Stimulated activated CD4-positive, alpha-beta T cell treated with anti-CD3 and anti-CD28 coated beads, Interleukin-1b, Interleukin-23, amount 100 ng/mL, for 1 hour (primary cell): Measurements from ENCODE around the gene SEPTIN1.
A peak's percentile ranks its signal among the peaks of the same experiment; 100 is the strongest.
"Not testable (repeated sequence)": the region's sequence is repeated elsewhere in the genome, so short reads cannot be mapped to it uniquely, and the experiment has no call there.

Experiments
- DNase-seq, 2 donors: peaks; one replicate each; pipeline ENCODE4 v3.0.0-alpha.2; 2020; ENCODE audit warnings: low read depth in 2 of 2

Gene SEPTIN1

DNA sequence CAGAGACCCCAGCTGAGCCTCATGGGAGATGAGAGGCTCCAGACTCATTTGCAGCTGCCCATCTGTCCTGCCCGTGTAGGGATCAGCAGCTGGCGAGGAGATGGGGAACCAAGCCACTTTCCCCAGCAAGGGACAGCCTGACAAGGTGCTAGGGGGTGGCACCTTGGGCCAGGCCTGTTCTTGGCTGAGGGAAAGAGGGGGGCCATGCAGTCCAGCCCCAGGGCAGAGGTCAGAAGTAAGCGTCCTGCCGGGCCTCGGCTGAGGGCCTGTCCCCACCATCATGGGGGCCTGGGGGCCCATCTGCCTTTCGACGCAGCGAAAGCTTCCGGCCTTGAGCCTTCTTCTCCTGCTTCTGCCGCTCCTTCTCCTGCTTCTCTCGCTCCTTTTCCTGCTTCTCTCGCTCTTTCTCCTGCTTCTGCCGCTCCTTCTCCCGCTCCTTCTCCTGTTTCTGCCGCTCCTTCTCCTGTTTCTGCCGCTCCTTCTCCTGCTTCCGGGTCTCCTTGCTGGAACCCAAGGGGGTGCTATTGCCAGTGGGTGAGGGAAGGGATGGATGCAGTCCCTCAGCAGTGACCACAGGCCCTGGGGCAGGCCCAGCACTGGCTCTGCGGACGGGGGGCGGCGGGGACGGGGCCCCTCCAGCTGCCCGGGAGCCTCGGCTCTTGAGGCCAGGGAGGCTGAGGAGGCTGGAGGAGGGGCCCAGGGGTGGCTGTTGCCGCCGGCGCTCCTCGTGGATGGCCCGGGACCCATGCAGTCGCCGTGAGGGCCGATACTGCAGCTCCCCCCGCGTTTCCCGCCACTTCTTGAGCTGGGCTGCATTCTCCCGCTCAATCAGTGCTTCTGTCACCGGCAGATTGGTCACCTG lies 24.4 kb downstream of the SEPTIN1 start:
- DNase-seq, result no peak

GRCh38 chr16:30357085-30357714 lies 25.2 kb downstream of the SEPTIN1 start:
- no peak for DNase-seq

DNA sequence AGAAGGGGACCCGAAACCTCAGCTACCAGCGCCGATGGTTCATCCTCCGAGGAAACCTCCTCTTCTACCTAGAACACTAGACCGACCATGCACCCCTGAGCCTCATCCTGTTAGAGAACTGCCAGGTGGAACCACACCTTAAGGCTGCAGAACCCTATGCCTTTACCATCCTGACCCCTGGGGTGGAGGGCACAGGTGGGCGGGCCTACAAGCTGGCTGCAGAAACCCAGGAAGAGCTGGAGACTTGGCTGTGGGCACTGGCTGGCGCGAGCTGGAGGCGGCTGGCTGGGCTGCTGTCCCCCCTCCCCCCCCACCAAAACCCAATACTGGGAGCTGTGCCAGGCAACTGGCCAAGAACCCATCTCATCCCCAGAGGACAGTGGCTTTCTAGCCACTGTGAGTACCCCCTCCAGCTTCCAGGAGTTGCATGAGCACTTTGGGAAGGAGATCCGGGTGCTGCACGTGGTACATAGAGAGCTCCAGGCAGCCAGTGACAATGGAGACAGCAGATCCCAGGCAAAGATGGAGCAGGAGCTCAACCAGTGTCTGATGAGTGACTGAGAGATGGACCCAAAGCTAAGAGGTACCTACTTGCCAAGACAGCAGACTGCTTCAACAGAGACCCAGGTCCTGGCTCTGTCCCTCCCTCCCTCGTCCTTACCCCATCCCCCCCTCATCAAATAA lies 25.8 kb downstream of the SEPTIN1 start:
- no peak for DNase-seq

DNA sequence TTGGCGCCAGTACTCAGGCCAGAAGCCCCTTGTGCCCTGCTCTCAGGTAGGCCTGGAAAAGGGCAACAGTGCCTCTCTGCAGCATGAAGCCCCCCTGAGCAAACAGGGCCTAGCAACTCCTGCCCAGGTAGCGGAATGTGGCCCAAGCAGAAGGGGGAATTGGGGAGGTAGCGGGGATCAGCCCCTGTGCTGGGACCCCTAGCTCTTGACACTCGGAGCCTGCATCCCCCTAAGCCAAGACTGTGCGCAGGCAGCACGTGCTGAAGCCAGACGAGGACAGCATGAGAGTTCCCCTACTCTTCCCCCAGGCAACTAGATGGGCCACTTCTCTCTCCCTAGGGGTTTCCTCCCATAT lies 26.4 kb downstream of the SEPTIN1 start:
- no peak for DNase-seq

DNA sequence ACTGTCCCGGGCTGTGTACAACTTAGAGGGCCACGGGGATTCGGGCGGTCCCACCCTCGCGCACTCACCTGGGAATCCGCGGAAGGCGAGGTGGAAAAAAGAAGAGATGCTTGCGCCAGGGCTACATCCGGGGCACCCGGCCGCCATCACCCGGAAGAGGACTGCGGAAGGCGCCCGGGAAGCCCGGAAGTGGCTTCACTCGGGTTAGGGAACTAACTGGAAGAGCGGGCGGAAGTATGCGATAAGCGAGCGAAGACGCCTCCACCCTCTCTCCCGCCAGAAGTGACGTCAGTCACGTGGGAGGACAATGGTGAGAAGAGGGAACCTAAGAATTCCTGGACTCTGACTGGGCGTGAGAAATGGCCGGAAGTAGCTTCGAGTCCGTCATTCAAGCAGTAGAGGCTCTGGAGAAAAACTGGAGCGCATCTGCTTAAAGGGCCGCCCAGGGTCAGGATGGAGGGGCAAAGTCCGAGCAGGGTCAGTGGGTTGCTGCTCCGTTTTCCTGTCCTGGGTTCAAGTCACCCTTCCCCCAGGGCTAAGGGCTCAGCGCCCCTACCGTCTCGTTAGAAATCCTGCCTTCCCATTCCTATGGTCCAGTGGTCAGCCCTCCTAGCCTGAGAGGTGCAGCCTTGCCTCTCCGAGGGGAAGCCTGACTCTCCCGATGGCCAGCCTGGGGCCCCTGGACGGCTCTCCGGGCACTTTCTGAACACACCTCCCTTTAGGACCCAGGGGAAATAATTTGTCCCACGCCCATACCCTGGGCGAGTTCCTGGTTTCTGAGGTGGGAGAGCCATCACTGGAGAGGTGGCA lies 27.0 kb downstream of the SEPTIN1 start, which contains the start of gene CD2BP2:
TSS of gene CD2BP2 (minus strand) at position 165 of the 810 bp plus-strand sequence. CDS start 627 bp downstream, outside the sequence.
- peak; percentile 66 to 70 for DNase-seq

DNA sequence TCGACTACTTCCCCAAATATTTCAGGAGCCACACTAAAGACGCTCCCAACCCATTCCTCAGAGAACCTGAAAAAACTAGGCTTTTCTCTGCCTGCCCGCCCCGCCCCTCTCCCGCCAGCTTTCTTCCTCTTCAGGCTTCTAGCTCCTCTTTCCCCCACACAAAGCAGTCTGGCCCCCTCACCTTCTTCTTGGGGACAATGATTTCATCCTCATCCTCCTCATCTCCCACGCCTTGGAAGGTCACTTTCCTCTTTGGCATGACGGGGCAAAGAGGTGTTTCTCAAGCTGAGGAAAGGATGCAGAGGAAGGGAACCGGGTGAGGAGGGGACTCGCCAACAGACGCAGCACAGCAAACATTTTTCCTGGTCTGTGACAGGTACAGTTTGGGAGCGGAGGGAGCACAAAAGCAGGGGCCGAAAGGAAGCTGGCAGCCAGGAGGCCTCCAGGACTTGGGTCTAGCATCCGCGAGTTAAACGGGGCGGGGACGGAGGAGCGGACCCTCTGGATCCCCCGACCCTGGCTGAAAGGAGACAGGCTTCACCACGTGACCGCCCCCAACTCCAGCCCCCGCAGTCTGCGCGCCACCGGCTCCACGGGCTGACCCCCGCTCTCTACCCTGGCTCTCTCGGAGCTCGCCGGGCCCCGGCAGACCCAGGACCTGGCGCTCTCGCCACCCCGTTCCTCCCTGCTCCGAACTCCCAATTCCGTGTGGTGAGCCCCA lies 27.8 kb downstream of the SEPTIN1 start:
- DNase-seq, result no peak

DNA sequence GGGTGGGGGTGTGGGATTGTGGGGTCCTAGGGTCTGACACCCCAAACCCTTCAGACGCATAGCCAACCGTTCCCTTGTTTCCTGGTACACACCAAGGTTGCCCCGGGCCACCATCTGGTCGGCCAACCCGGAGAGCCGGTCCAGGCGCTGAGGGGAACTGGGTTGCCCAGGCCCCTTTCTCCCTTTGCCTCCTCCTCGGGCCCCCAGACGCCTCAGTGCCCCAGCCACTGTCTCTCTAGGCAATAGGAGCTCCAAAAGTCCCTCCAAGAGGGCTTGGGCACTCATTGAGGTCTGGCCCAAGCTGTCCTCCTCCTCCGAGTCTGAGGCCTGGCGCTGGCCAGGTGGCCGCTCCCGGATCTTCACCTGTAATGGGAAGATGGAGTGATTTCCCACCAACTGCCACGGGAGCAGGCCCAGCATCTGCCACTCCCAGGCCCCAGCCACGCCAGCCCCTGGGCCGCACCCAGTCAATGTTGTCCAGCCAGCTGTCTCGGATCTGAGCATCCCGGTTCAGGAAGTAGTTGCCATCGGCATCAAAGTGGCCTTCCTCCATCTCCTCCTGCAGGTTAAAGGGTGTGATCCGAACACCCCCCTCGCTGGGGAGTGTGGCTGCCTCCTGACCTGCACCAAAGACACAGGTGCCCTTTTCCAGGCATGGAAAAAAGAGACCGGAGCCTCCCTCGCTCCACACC lies 28.8 kb downstream of the SEPTIN1 start:
- no peak for DNase-seq

DNA sequence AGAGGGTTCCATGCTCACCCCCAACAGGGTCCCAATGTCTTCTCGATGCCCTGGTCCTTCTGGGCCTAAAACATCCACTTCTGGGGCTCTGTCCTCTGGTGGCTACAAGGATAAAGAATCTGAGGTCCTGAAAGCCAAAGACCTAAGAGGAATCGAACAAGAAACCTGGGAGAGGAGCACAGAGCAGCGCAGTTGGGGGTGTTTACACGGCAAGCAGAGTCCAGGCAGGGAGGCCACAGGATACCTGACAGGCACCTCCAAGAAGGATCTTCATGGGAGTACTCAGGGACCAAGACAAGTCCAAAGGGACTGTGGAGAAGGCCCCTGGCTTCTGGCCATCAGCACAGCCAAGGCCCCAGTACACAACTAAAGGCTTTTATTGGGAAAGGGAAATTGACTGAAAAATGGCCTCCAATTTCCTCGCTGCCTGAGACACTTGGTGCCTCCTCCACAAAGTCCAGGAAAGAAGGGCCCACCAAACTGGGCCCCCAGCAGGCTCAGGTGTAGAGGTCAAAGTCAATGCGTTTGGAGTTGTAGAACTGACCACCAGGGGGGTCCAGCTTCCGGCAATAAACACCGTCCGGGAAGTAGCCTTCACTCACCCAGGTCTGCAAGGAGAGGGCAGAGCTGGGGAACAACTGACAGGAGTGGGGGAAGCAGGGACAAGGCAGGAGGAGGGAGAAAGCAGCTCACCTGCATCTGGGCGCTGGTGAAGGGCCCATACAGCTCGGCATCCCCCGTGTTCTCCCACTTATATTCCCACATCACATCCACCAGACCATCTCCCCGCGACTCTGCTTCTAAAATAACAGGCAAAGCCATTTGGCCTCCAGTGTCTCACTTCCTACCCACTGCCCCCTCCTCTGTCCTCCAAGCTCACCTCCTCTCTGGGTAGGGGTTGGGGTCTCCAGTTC lies 29.6 kb downstream of the SEPTIN1 start:
- no peak for DNase-seq

DNA sequence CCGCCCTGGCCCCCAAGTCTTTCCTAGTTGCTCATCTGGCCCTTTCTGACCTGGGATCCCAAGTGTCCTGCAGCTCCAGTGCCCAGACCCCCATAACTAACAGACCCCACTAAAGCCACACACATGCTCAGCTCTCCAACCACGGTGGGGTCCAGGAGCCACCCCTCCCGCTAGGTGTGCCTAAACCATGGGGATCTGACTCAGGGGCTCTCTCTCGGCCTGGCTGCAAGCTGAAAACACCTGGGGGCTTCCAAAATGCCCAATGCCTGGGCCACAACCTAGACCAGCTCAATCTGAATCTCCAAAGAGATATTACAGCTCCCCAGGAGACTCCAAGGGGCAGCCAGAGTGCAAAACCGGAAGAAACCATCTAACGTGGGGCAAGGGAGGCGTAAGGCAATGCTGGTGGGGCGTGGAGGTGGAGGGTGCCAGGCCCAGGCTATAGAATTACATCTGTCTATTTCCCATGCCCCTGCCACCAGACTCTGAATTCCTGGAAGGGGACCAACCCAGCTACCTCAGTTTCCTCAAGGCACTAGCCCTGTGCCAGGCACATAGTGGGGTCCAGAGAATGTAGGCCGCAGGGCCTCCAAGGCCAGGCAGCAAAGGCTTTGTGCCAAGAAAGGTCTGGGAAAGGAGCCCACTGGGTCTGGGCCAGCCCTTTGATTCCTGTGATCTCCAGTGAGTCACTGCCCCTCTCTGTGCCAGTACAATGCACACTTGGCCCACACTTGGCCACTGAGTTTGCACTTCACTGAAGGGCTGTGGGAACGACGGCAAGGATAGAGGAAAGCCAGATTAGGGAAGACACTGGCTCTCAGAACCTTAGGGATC lies 30.6 kb downstream of the SEPTIN1 start:
- DNase-seq, result no peak

- no peak for DNase-seq
Measured at GRCh38 chr16:30351001-30351441, 31.3 kb downstream of the SEPTIN1 start.

- DNase-seq, result no peak
Measured at GRCh38 chr16:30350134-30350871, 32.1 kb downstream of the SEPTIN1 start.

DNA sequence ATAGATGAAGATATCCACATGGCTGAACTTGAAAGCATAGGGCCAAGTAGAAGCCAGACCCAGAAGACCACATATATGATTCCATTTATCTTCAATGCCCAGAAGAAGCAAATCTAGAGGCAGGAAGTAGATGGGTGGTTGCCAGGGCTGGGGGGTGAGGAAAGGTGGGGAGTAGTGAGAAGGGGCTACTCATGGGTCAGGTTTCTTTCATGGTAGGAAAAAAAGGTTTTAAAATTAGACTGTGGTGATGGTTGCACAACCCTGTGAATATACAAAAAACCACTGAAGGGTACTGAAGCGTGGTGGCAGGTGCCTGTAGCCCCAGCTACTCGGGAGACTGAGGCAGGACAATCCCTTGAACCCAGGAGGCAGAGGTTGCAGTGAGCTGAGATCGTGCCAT lies 32.7 kb downstream of the SEPTIN1 start:
- DNase-seq, result no peak

DNA sequence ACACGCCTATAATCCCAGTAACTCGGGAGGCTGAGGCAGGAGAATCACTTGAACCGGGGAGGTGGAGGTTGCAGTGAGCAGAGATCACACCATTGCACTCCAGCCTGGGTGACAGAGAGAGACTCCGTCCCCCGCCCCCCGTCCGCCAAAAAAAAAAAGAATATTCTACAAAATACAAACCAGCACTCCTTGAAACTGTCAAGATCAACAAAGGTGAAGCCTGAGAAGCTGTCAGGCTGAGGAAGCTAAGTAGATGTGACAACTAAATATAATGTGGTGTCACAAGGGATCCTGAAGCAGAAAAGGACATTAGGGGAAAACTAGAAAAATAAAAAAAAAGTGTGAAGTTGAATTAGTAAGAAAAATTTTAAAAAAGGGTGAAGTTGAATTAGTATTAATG lies 33.4 kb downstream of the SEPTIN1 start:
- no peak for DNase-seq

GRCh38 chr16:30348113-30348512 lies 34.2 kb downstream of the SEPTIN1 start:
- DNase-seq, result no peak

DNA sequence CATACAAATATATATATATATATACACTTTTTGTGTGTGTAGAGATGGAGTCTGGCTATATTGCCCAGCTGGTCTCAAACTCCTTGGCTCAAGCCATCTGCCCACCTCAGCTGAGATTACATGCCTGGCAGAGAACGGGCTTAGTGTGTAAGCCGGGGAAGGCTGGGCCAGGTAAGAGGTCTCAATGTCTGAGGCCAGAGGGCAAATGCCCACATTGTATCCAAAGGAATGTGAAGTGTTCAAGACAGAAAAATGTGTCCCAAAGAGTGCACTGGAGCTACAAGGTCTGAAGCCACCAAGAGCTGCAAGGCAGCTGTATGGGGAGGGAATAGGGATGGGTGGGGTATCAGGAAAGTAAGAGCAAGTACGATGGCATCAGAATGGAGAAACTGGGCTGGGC lies 36.1 kb downstream of the SEPTIN1 start:
- no peak for DNase-seq

GRCh38 chr16:30343491-30343820 lies 38.9 kb downstream of the SEPTIN1 start:
- DNase-seq, result not testable (repeated sequence)

GRCh38 chr16:30342751-30343490 lies 39.4 kb downstream of the SEPTIN1 start:
- no peak for DNase-seq
